Esophagus (tissue), 2 donors: ENCODE results near the gene KRT14. TPM values are rescaled to one million over a fixed set of nuclear protein-coding genes. Genes with fewer than 3 reads are reported as not detected.
A peak's percentile ranks its signal among the peaks of the same experiment; 100 is the strongest.
"Not testable (repeated sequence)": the region's sequence is repeated elsewhere in the genome, so short reads cannot be mapped to it uniquely, and the experiment has no call there.

ENCODE experiments used
- H3K27ac ChIP-seq, 2 donors: one replicate each; pipeline ENCODE4 v1.5.1; 2013; ENCODE audit warnings: low read depth in 2 of 2, mild to moderate bottlenecking in 2 of 2, inconsistent platforms in 1 of 2, low read length in 1 of 2, moderate library complexity in 1 of 2
- H3K27me3 ChIP-seq, 2 donors: one replicate each; pipeline ENCODE4 v1.6.1; 2013; ENCODE audit warnings: low read length in 2 of 2, control low read depth in 1 of 2, mild to moderate bottlenecking in 1 of 2; ENCODE audit not compliant: insufficient read depth in 2 of 2, control insufficient read depth in 1 of 2
- H3K36me3 ChIP-seq, 2 donors: one replicate each; pipeline ENCODE4 v1.6.1; 2013; ENCODE audit warnings: low read length in 1 of 2; ENCODE audit not compliant: control insufficient read depth in 2 of 2, insufficient read depth in 2 of 2
- H3K4me1 ChIP-seq, 2 donors: one replicate each; pipeline ENCODE4 v1.6.1; 2013; ENCODE audit warnings: low read length in 1 of 2; ENCODE audit not compliant: control insufficient read depth in 2 of 2, insufficient read depth in 2 of 2
- H3K4me3 ChIP-seq, 2 donors: one replicate each; pipeline ENCODE4 v1.5.1; 2013; ENCODE audit warnings: low read length in 2 of 2, mild to moderate bottlenecking in 2 of 2, low read depth in 1 of 2, moderate library complexity in 1 of 2
- H3K9me3 ChIP-seq, 2 donors: one replicate each; pipeline ENCODE4 v1.6.1; 2013; ENCODE audit warnings: mild to moderate bottlenecking in 2 of 2, low read depth in 1 of 2, low read length in 1 of 2, moderate library complexity in 1 of 2; ENCODE audit not compliant: control insufficient read depth in 2 of 2, insufficient read depth in 1 of 2
- WGBS, 2 donors: extraction: QIAGEN DNeasy Blood & Tissue Kit; methylation state at CpG; one replicate each; pipeline ENCODE4 v1.1.7; 2013; 5-methylcytosine and 5-hydroxymethylcytosine counted together
- polyA plus RNA-seq, 2 donors: library from polyadenylated mRNA; stranded (reverse); fragments of 200-250 nt; gene quantifications; one replicate each; pipeline ENCODE4 v1.2.3, GENCODE V29; 2013
- donor health status: healthy with polysubstance abuse.
- donor health status: Bipolar disorder and iron deficiency.

Gene KRT14
- polyA plus RNA-seq, 2 donors, result 516 to 1,961 TPM

DNA sequence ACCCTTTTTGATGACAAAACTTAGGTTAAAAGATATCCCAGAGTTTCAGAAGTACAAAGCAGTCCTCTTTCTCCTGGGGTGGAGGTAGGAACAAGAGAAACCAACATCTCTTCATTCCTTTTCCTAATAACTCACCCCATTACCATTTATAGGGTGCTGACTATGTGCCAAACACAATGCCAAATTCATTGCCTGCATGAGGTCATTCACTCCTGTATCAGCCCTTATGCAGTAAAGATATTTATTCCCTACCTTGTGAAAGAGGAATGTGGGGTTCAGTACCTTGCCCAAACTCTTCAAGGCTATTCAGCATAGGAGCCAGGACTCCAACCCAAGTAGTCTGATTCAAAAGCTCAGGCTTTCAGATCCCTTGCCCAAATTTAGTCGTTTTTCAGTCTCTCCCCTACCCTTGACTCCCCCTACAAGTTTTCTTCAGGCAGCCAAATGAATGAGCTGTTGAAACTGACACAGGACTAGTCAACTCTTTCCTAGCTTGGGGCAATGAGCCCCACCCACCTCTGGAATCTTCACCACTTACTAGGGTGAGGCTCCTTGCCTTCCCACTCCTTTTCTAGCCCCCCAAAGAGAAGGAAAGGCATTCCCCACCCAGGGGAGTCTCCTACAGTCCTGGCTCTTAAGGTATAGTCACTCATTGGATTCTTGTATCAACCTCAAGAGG, 5.9 kb downstream of the KRT14 start:
- Histone ChIP-seq H3K4me1 (peaks cover 0 to 18% of the 10 kb centered on the region in 2 donors), H3K9me3 (no peaks in the 10 kb centered on the region), H3K27me3 (no peaks in the 10 kb centered on the region), H3K36me3 (no peaks in the 10 kb centered on the region), H3K27ac (peak overlapping the region; percentile 58 to 85), H3K4me3 (no peak overlapping the region)
- WGBS, 2 donors, result 33 to 50% methylated on average over 1 of the region's 1 CpG

GRCh38 chr17:41580244-41580575, 6.5 kb downstream of the KRT14 start:
- Histone ChIP-seq H3K27ac (peak overlapping the region; percentile 43 to 85), H3K4me1 (peaks cover 0 to 18% of the 10 kb centered on the region in 2 donors), H3K9me3 (no peaks in the 10 kb centered on the region), H3K27me3 (no peaks in the 10 kb centered on the region), H3K36me3 (no peaks in the 10 kb centered on the region), H3K4me3 (no peak overlapping the region)
- WGBS, 2 donors, result 52 to 54% methylated on average over 2 of the region's 2 CpGs

- H3K4me3 ChIP-seq, result peak overlapping the region in 1 of 2 donors; percentile 20
- H3K36me3 ChIP-seq, result no peaks in the 10 kb centered on the region
- no peaks in the 10 kb centered on the region for H3K27me3 ChIP-seq
- H3K9me3 ChIP-seq, result no peaks in the 10 kb centered on the region
- peak overlapping the region; percentile 43 to 85 for H3K27ac ChIP-seq
- peaks cover 0 to 16% of the 10 kb centered on the region in 2 donors for H3K4me1 ChIP-seq
- 28 to 32% methylated on average over 18 of the region's 18 CpGs for WGBS, 2 donors
These were observed 7.0 kb downstream of the KRT14 start for GRCh38 chr17:41579484-41580243.

GRCh38 chr17:41578971-41579370, 7.7 kb downstream of the KRT14 start:
- Histone ChIP-seq H3K4me1 (peaks cover 0 to 16% of the 10 kb centered on the region in 2 donors), H3K36me3 (no peaks in the 10 kb centered on the region), H3K27me3 (no peaks in the 10 kb centered on the region), H3K9me3 (no peaks in the 10 kb centered on the region), H3K4me3 (no peak overlapping the region), H3K27ac (peak overlapping the region; percentile 5 to 70)
- whole genome bisulfite sequencing, 2 donors, result 60 to 64% methylated on average over 5 of the region's 5 CpGs

- H3K4me3 ChIP-seq, result no peak overlapping the region
- peaks cover 0 to 16% of the 10 kb centered on the region in 2 donors for H3K4me1 ChIP-seq
- H3K27me3 ChIP-seq, result no peaks in the 10 kb centered on the region
- no peaks in the 10 kb centered on the region for H3K36me3 ChIP-seq
- no peaks in the 10 kb centered on the region for H3K9me3 ChIP-seq
- 70 to 93% methylated on average over 1 of the region's 1 CpG for WGBS, 2 donors
- H3K27ac ChIP-seq, result no peak overlapping the region
These were observed 8.2 kb downstream of the KRT14 start for GRCh38 chr17:41578538-41578937.

DNA sequence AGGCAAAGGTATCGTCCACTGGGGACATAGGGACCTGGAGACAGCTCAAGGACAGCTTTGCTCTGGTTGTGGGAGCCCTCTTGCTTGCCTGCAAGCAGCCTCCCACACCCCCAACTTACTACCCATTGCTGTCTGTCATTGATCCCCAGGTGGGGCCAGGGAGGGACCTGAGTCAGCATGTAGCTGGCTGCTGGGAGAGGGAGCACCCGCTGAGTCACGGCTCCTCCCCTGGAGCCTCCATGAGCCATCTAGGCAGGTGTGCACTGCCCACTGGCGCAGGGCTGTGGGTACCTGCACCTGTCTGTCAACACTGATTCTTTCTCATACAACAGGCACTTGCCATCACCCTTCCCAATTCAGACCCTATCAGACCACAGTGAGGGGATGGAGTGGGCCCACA, 10.0 kb downstream of the KRT14 start:
- WGBS, 2 donors, result 49 to 71% methylated on average over 2 to 4 of the region's 4 CpGs

GRCh38 chr17:41575336-41575735, 11.4 kb downstream of the KRT14 start:
- Histone ChIP-seq H3K4me3 (no peak overlapping the region), H3K27ac (no peak overlapping the region), H3K27me3 (no peaks in the 10 kb centered on the region), H3K36me3 (no peaks in the 10 kb centered on the region), H3K4me1 (peaks cover 0 to 14% of the 10 kb centered on the region in 2 donors), H3K9me3 (no peaks in the 10 kb centered on the region)
- WGBS, 2 donors, result 59 to 76% methylated on average over 3 of the region's 3 CpGs

More for the DNA sequence above, 10.0 kb downstream of the KRT14 start:
- H3K27me3 ChIP-seq, H3K9me3 ChIP-seq, H3K27ac ChIP-seq, H3K36me3 ChIP-seq: not testable (repeated sequence)
- peaks cover 0 to 16% of the 10 kb centered on the region in 2 donors for H3K4me1 ChIP-seq
- peak overlapping the region in 1 of 2 donors; percentile 7 for H3K4me3 ChIP-seq

DNA sequence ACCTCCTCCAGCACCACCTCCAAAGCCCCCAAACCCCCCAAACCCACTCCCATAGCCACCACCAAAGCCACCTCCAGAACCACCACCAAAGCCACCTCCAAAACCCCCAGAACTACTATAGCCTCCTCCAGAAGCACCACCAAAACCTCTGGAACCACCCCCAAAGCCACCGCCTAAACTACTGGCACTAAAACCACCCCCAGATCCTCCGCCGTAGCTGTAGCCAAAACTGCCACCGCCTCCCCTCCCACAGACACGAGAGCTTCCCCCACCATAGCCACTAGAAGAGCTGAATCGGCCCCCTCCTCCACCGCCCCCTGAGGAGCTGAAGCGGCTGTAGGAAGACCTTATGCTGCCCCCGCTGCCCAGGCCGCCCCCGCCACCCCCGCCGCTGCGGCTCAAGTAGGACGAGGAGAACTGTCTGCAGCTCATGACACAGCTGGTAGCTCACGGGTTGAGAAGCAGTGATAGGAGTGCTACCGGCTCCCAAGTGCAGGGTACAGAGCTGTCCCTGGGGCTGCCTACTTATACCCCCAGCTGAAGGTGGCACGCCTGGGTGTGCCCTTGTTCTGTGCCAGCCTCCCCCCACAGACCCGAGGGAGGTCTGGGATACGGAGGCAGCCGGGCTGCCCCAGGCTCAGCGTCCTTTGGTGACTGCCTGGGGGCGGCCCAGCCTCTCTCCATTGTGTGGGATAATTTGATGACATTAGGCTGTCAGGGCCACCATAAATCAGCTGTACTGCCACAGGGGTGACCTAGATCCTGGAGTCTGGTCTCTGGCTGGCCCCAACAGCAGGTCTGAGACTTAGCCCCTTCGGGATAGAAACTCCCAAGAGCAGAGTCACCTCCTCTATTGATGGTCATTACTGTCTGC, 14.9 kb downstream of the KRT14 start, which contains the start of gene KRT9:
Gene KRT9, minus strand, starts transcription at position 499 of the 874 bp plus-strand sequence. Its CDS starts 67 bp downstream, at position 432.
- 70 to 74% methylated on average over 22 to 24 of the region's 24 CpGs for WGBS, 2 donors
- no peak within 1 kb of the TSS for H3K4me3 ChIP-seq
- peaks cover 0 to 5% of the 10 kb centered on the region in 2 donors for H3K4me1 ChIP-seq
- no peak within 1 kb of the TSS for H3K27ac ChIP-seq
- no peaks in the 10 kb centered on the region for H3K36me3 ChIP-seq
- no peaks in the 10 kb centered on the region for H3K9me3 ChIP-seq
- no peaks in the 10 kb centered on the region for H3K27me3 ChIP-seq

- Histone ChIP-seq H3K36me3 (no peaks in the 10 kb centered on the region), H3K4me3 (no peak overlapping the region), H3K27me3 (no peaks in the 10 kb centered on the region), H3K27ac (no peak overlapping the region), H3K4me1 (no peaks in the 10 kb centered on the region), H3K9me3 (no peaks in the 10 kb centered on the region)
- WGBS, 2 donors, result 75 to 83% methylated on average over 6 of the region's 6 CpGs
These were observed 19.4 kb downstream of the KRT14 start for GRCh38 chr17:41567317-41567716.
